HCT116 (cell line): ENCODE measurements around the gene ERC2. TPM values are rescaled to one million over a fixed set of nuclear protein-coding genes. Genes with fewer than 3 reads are reported as not detected.

ENCODE experiments used
- ATAC-seq: fragments of 200-7000 bp; cut with Tn5 transposase; 2 replicates; pipeline ENCODE4 v1.9.1; 2020; ENCODE audit warnings: mild to moderate bottlenecking, moderate library complexity
- BruUV-seq: library from RNA; stranded (reverse); fragments of 400-500 nt; replicated peaks from 2 replicates; lab custom pipeline; 2021; lab: Mats Ljungman, UMichigan
- CTCF ChIA-PET: fragments of 300-600 bp; sonication (Branson Sonifier 250); formaldehyde crosslinking; loops from one replicate; lab custom pipeline; 2021; ENCODE audit warnings: antibody characterized with exemption; lab: Charles Lee
- POLR2A ChIA-PET: fragments of 300-600, 350-600 bp; sonication (Branson Sonifier 250); formaldehyde crosslinking; loops from one replicate; lab custom pipeline; 2021; ENCODE audit warnings: antibody characterized with exemption; lab: Charles Lee
- RAD21 ChIA-PET, 2 experiments: fragments of 300-600 bp; sonication (Branson Sonifier 250); formaldehyde crosslinking; loops; one replicate each; lab custom pipeline; 2023; ENCODE audit warnings: low total read pairs in 2 of 2; ENCODE audit not compliant: uncharacterized antibody in 2 of 2, unreplicated experiment in 2 of 2, low non-redundant PET in 1 of 2; lab: Charles Lee
- DNase-seq: peaks from one replicate; pipeline ENCODE4 v3.0.0-alpha.2; 2010; ENCODE audit warnings: low read depth, low spot score
- H2AFZ ChIP-seq: fragments of 200-600 bp; shearing (Covaris generic), sonication (generic); 2 replicates; pipeline ENCODE4 v1.6.1; 2017; ENCODE audit warnings: low read depth, mixed run types, mixed read lengths, antibody characterized with exemption, low read length; ENCODE audit not compliant: poor library complexity, severe bottlenecking
- H3K27ac ChIP-seq: 2 replicates; pipeline ENCODE4 v1.5.1; 2012; ENCODE audit warnings: low read depth, low read length
- H3K27me3 ChIP-seq: fragments of 200-600 bp; sonication (generic); 2 replicates; pipeline ENCODE4 v1.6.1; 2016; ENCODE audit warnings: mixed run types, low read length, mixed read lengths; ENCODE audit not compliant: insufficient read depth
- H3K36me3 ChIP-seq, 2 experiments: fragments of 200-500 bp in 1 of 2; fragments of 200-600 bp in 1 of 2; sonication (Bioruptor generic) in 1 of 2; sonication (generic) in 1 of 2; 2 replicates each; pipeline versions ENCODE4 v1.5.1 to v1.6.1; 2014 to 2016; ENCODE audit warnings: low read length in 2 of 2, inconsistent platforms in 1 of 2, mixed read lengths in 1 of 2, mixed run types in 1 of 2; ENCODE audit not compliant: insufficient read depth in 2 of 2, control insufficient read depth in 1 of 2
- H3K4me1 ChIP-seq, 2 experiments: fragments of 200-600 bp in 1 of 2; sonication (generic) in 1 of 2; 2 replicates each; pipeline versions ENCODE4 v1.5.1 to v1.6.1; 2012 to 2017; ENCODE audit warnings: low read length in 2 of 2, inconsistent platforms in 1 of 2, mild to moderate bottlenecking in 1 of 2, mixed read lengths in 1 of 2, mixed run types in 1 of 2, moderate library complexity in 1 of 2; ENCODE audit not compliant: insufficient read depth in 2 of 2, control insufficient read depth in 1 of 2
- H3K4me2 ChIP-seq: fragments of 200-600 bp; sonication (generic); 2 replicates; pipeline ENCODE4 v1.6.1; 2017; ENCODE audit warnings: mixed run types, low read length, mixed read lengths
- H3K4me3 ChIP-seq, 2 experiments: fragments of 200-600 bp in 1 of 2; sonication (generic) in 1 of 2; replicated peaks in 1 of 2; 2 replicates each; pipeline ENCODE4 v1.5.1; 2011 to 2016; ENCODE audit warnings: low read length in 2 of 2, control low read depth in 1 of 2, low read depth in 1 of 2, mild to moderate bottlenecking in 1 of 2, mixed read lengths in 1 of 2, mixed run types in 1 of 2
- H3K79me2 ChIP-seq: fragments of 200-600 bp; sonication (generic); 2 replicates; pipeline ENCODE4 v1.6.1; 2017; ENCODE audit warnings: mild to moderate bottlenecking, mixed run types, low read length, moderate library complexity, mixed read lengths; ENCODE audit not compliant: insufficient read depth
- H3K9ac ChIP-seq: fragments of 200-600 bp; sonication (generic); 2 replicates; pipeline ENCODE4 v1.6.1; 2016; ENCODE audit warnings: low read length, mixed read lengths
- H3K9me2 ChIP-seq: fragments of 200-600 bp; sonication (generic), shearing (Covaris generic); 2 replicates; pipeline ENCODE4 v1.6.1; 2017; ENCODE audit warnings: mixed run types, mild to moderate bottlenecking, moderate library complexity; ENCODE audit not compliant: insufficient read depth
- H3K9me3 ChIP-seq, 2 experiments: fragments of 200-500 bp in 1 of 2; fragments of 200-600 bp in 1 of 2; sonication (Bioruptor generic) in 1 of 2; sonication (generic) in 1 of 2; 2 replicates each; pipeline ENCODE4 v1.6.1; 2014 to 2017; ENCODE audit warnings: low read length in 2 of 2, mixed read lengths in 2 of 2, inconsistent platforms in 1 of 2, low read depth in 1 of 2, mild to moderate bottlenecking in 1 of 2, mixed run types in 1 of 2, moderate library complexity in 1 of 2; ENCODE audit not compliant: control insufficient read depth in 1 of 2, insufficient read depth in 1 of 2
- H4K20me1 ChIP-seq: fragments of 200-600 bp; sonication (generic), shearing (Covaris generic); 2 replicates; pipeline ENCODE4 v1.6.1; 2017; ENCODE audit warnings: mixed run types, mild to moderate bottlenecking, moderate library complexity; ENCODE audit not compliant: insufficient read depth
- FOSL1 ChIP-seq: IDR thresholded peaks from 2 replicates; pipeline ENCODE4 v1.6.1; 2012; ENCODE audit warnings: low read depth
- JUND ChIP-seq: IDR thresholded peaks from 2 replicates; pipeline ENCODE4 v1.6.1; 2012
- RAD21 ChIP-seq: IDR thresholded peaks from 2 replicates; pipeline ENCODE4 v1.6.1; 2012; ENCODE audit warnings: low read depth, mild to moderate bottlenecking
- REST ChIP-seq: IDR thresholded peaks from 2 replicates; pipeline ENCODE4 v1.6.1; 2012; ENCODE audit warnings: low read depth
- TCF7L2 ChIP-seq: IDR thresholded peaks from 2 replicates; pipeline ENCODE4 v1.7.0; 2011; ENCODE audit warnings: borderline replicate concordance, inconsistent platforms; ENCODE audit not compliant: insufficient read depth, insufficient read length; ENCODE audit errors: extremely low read depth
- ZNF274 ChIP-seq: fragments of 200-500 bp; sonication (Bioruptor generic); IDR thresholded peaks from 2 replicates; pipeline ENCODE4 v1.6.1; 2014; ENCODE audit warnings: mild to moderate bottlenecking, low read depth, low read length, inconsistent platforms
- intact Hi-C: fragments of 100-400 bp; cut with micrococcal nuclease; formaldehyde crosslinking; loops from 2 replicates; pipeline ENCODE4 v1.10.0; 2022
- total RNA-seq: library from RNA; stranded (reverse); gene quantifications from one replicate; pipeline ENCODE4 v1.2.1, GENCODE V29; 2021; ENCODE audit not compliant: unreplicated experiment

The ERC2 gene
- total RNA-seq, 1 experiment from 2014 or later: not detected

GRCh38 chr3:56132762-56133161, 335.5 kb downstream of the ERC2 start:
- no peaks in the 10 kb centered on the region for H4K20me1 ChIP-seq
- no peak overlapping the region for H3K9ac ChIP-seq
- H3K79me2 ChIP-seq: no peaks in the 10 kb centered on the region
- no peak for DNase-seq
- H3K9me2 ChIP-seq: no peaks in the 10 kb centered on the region
- no peak overlapping the region for H3K4me3 ChIP-seq
- no peaks in the 10 kb centered on the region for H3K36me3 ChIP-seq
- H2AFZ ChIP-seq: no peak overlapping the region
- H3K4me2 ChIP-seq: no peak overlapping the region
- no peaks in the 10 kb centered on the region for H3K9me3 ChIP-seq
- intact Hi-C loops: no loop called here
- POLR2A ChIA-PET: no interaction called here
- no TSS peak for BruUV-seq
- no peak for ATAC-seq
- TF ChIP-seq ZNF274 (no peak), RAD21 (no peak), TCF7L2 (no peak)
- TF ChIP-seq, all 23 proteins: peak for 0
- RAD21 ChIA-PET: no interaction called here
- Histone ChIP-seq H3K27me3 (peaks cover 6% of the 10 kb centered on the region; the same call in 1 of the 2 replicates), H3K27ac (no peak overlapping the region), H3K4me1 (peaks cover 4 to 8% of the 10 kb centered on the region in 2 experiments; a peak in 3 of 4 replicates)
- CTCF ChIA-PET: no interaction called here

- DNase-seq (peak; percentile 12), ATAC-seq (peak; percentile 61)
- H3K9me2 ChIP-seq: no peaks in the 10 kb centered on the region
- CTCF ChIA-PET: no interaction called here
- H3K9me3 ChIP-seq: no peaks in the 10 kb centered on the region
- no peak overlapping the region for H3K27ac ChIP-seq
- H3K79me2 ChIP-seq: no peaks in the 10 kb centered on the region
- H3K27me3 ChIP-seq: peaks cover 6% of the 10 kb centered on the region; the same call in 1 of the 2 replicates
- H3K4me1 ChIP-seq: peaks cover 4 to 8% of the 10 kb centered on the region in 2 experiments; a peak in 3 of 4 replicates
- H2AFZ ChIP-seq: no peak overlapping the region
- RAD21 ChIA-PET: no interaction called here
- H3K9ac ChIP-seq: no peak overlapping the region
- no peaks in the 10 kb centered on the region for H3K36me3 ChIP-seq
- no peaks in the 10 kb centered on the region for H4K20me1 ChIP-seq
- intact Hi-C loops: no loop called here
- POLR2A ChIA-PET: no interaction called here
- no TSS peak for BruUV-seq
- H3K4me3 ChIP-seq: no peak overlapping the region
- TF ChIP-seq FOSL1 (peak; percentile 62), REST (no peak), JUND (peak; percentile 42; the same call in 1 of the 2 replicates)
- H3K4me2 ChIP-seq: peak overlapping the region; percentile 37; the same call in 1 of the 2 replicates
Measured at GRCh38 chr3:56131974-56132590, 336.2 kb downstream of the ERC2 start.
